Testis (tissue), 2 donors: Measurements from ENCODE around the gene TERT.

Experiments used
- POLR2A ChIP-seq: fragments of 450-650 bp; IDR thresholded peaks from one replicate; pipeline ENCODE4 v1.6.1; 2017; ENCODE audit warnings: antibody characterized with exemption, mild to moderate bottlenecking, moderate library complexity
- TF ChIP-seq, protein P1 (sequence below), 3 experiments: fragments of 450-650 bp in 2 of 3; fragments of 200-600 bp in 1 of 3; sonication (generic) in 1 of 3; IDR thresholded peaks; one replicate each; pipeline ENCODE4 v1.5.1; 2016 to 2019; ENCODE audit warnings: antibody characterized with exemption in 3 of 3, mild to moderate bottlenecking in 2 of 3, moderate library complexity in 1 of 3

DNA sequence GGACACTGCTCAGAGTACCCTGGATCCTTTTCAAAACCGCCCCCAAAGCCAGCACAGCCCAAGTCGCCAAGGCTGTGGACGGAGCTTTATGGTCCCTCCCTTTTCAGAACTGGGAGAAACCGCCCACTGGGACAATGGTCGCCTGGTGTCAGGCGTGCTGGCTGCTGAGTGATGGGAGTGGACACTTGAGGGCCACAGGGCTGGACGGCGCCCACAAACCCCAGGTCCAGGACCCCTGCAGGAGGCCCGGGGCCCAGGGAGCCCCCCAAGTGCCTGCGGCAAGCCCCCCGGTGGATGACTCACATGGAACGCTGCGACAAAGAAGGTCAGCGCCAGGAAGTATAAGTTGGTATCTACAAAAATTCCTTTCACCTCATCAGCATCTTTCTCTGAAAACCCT is 39.1 kb upstream of the TERT start:
- no peak for TF ChIP-seq POLR2A
- TF ChIP-seq, protein P1, sequence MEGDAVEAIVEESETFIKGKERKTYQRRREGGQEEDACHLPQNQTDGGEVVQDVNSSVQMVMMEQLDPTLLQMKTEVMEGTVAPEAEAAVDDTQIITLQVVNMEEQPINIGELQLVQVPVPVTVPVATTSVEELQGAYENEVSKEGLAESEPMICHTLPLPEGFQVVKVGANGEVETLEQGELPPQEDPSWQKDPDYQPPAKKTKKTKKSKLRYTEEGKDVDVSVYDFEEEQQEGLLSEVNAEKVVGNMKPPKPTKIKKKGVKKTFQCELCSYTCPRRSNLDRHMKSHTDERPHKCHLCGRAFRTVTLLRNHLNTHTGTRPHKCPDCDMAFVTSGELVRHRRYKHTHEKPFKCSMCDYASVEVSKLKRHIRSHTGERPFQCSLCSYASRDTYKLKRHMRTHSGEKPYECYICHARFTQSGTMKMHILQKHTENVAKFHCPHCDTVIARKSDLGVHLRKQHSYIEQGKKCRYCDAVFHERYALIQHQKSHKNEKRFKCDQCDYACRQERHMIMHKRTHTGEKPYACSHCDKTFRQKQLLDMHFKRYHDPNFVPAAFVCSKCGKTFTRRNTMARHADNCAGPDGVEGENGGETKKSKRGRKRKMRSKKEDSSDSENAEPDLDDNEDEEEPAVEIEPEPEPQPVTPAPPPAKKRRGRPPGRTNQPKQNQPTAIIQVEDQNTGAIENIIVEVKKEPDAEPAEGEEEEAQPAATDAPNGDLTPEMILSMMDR (IDR thresholded peaks at IDR 0.05): no peak
